Thyroid gland (tissue), 4 donors: ENCODE data around the gene GALR3. TPM values are rescaled to one million over a fixed set of nuclear protein-coding genes. Genes with fewer than 3 reads are reported as not detected.

ENCODE experiments used
- DNase-seq, 2 donors: peaks; one replicate each; pipeline ENCODE4 v3.0.0-alpha.2; 2019
- H3K27ac ChIP-seq, 3 donors: fragments of 200-600 bp; sonication (generic); 1 replicate in 2 of 3; 2 replicates in 1 of 3; pipeline ENCODE4 v1.5.1; 2016 to 2019; ENCODE audit warnings: mild to moderate bottlenecking in 1 of 3, moderate library complexity in 1 of 3
- H3K27me3 ChIP-seq: fragments of 200-600 bp; sonication (generic); one replicate; pipeline ENCODE4 v1.5.1; 2019
- H3K36me3 ChIP-seq, 2 donors: fragments of 200-600 bp; sonication (generic); one replicate each; pipeline ENCODE4 v1.5.1; 2016 to 2019
- H3K4me1 ChIP-seq, 2 donors: fragments of 200-600 bp; sonication (generic); one replicate each; pipeline ENCODE4 v1.5.1; 2017 to 2019
- H3K4me3 ChIP-seq, 3 donors: fragments of 200-600 bp; sonication (generic); replicated peaks in 1 of 3; 1 replicate in 2 of 3; 2 replicates in 1 of 3; pipeline ENCODE4 v1.5.1; 2016; ENCODE audit warnings: mild to moderate bottlenecking in 1 of 3
- H3K9me3 ChIP-seq: fragments of 200-600 bp; sonication (generic); one replicate; pipeline ENCODE4 v1.5.1; 2017
- POLR2A ChIP-seq, 2 donors: fragments of 450-650 bp; IDR thresholded peaks; one replicate each; pipeline ENCODE4 v1.6.1; 2017; ENCODE audit warnings: antibody characterized with exemption in 2 of 2, mild to moderate bottlenecking in 2 of 2, moderate library complexity in 1 of 2
- WGBS, 2 donors: methylation state at CpG; one replicate each; pipeline ENCODE4 v1.1.5; 2017; 5-methylcytosine and 5-hydroxymethylcytosine counted together
- intact Hi-C: fragments of 100-400 bp; cut with DNase I; formaldehyde crosslinking; loops from one replicate; pipeline ENCODE4 v1.15.1; 2023
- total RNA-seq, 4 donors: library from RNA; depleted of rRNA; stranded (reverse); fragments of >200 nt; gene quantifications; one replicate each; pipeline ENCODE4 v1.2.3, GENCODE V29; 2016
- TF ChIP-seq, protein P1 (sequence below), 6 experiments: fragments of 200-600 bp in 3 of 6; fragments of 450-650 bp in 3 of 6; sonication (generic) in 3 of 6; IDR thresholded peaks; one replicate each; pipeline ENCODE4 v1.5.1; 2016 to 2019; ENCODE audit warnings: antibody characterized with exemption in 6 of 6, mild to moderate bottlenecking in 2 of 6, inconsistent platforms in 1 of 6, moderate library complexity in 1 of 6

GALR3 gene
- total RNA-seq, 4 donors from 2014 or later = not detected

DNA sequence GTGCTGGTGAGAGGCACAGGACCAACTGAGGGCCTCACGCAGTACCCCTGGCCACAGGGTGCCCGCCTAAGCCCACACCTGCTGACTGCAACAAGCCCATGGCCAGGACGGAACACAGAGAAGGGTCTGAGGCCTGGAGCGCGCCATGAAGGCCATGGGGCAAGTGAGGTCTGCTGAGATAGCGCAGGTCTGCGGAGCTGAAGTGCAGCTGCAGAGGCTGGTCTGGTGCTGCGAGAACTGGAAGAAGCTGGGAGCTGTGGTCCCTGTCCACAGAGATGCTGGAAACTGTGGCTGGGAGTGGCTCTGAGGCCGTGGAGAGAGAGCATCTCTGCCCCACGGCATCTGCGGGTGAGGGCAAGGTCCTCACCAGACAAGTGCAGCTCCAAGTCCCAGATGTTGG is 8.3 kb downstream of the GALR3 start:
- no peak for DNase-seq
- Histone ChIP-seq H3K4me1 (no peaks in the 10 kb centered on the region), H3K4me3 (no peak overlapping the region), H3K27ac (no peak overlapping the region), H3K9me3 (no peaks in the 10 kb centered on the region), H3K27me3 (no peaks in the 10 kb centered on the region), H3K36me3 (peaks cover 29 to 51% of the 10 kb centered on the region in 2 donors)
- WGBS, 2 donors = 95 to 98% methylated on average over 11 of the region's 11 CpGs
- TF ChIP-seq POLR2A (IDR thresholded peaks at IDR 0.05) = no peak
- TF ChIP-seq, protein P1, sequence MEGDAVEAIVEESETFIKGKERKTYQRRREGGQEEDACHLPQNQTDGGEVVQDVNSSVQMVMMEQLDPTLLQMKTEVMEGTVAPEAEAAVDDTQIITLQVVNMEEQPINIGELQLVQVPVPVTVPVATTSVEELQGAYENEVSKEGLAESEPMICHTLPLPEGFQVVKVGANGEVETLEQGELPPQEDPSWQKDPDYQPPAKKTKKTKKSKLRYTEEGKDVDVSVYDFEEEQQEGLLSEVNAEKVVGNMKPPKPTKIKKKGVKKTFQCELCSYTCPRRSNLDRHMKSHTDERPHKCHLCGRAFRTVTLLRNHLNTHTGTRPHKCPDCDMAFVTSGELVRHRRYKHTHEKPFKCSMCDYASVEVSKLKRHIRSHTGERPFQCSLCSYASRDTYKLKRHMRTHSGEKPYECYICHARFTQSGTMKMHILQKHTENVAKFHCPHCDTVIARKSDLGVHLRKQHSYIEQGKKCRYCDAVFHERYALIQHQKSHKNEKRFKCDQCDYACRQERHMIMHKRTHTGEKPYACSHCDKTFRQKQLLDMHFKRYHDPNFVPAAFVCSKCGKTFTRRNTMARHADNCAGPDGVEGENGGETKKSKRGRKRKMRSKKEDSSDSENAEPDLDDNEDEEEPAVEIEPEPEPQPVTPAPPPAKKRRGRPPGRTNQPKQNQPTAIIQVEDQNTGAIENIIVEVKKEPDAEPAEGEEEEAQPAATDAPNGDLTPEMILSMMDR (IDR thresholded peaks at IDR 0.05) = no peak
- intact Hi-C loops = no loop called here

DNA sequence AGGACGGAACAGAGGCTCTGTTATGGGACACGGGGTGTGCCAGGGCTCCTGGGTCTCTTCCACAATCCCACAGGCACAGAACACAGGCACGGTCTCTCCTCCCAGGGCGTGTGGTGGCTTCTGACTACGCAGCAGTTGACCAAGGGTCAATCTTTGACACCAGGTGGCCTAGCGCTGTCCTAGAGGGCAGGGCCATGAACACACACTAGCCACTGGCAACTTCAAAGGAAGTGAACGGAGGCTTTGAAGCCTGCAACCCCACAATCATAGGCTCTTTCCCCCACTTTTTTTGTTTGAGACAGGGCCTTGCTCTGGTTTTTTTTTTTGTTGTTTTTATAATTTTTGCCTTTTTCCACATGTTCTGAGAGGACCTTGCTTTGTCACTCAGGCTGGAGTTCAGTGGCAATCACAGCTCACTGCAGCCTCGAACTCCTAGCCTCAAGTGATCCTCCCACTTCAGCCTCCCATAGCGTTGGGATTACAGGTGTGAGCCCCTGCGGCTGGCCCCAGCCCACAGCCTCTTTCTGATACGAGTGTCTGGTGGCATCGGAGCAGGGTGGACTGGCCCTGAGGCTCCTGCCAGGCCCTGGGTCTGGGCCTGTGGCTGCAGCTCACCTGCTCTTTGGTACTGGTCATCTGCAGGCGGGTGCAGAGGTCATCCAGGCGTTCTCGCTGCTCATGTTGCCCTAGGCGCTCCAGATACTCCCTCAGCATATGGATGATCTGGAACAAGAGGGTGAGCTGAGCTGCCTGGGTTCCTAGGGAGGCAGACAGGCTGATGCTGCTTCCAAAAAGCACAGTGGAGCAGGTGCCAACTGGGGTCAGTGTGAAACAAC is 9.1 kb downstream of the GALR3 start:
- Histone ChIP-seq H3K4me1 (no peaks in the 10 kb centered on the region), H3K4me3 (no peak overlapping the region), H3K9me3 (no peaks in the 10 kb centered on the region), H3K27me3 (no peaks in the 10 kb centered on the region), H3K36me3 (peaks cover 29 to 54% of the 10 kb centered on the region in 2 donors), H3K27ac (no peak overlapping the region)
- no peak for DNase-seq
- intact Hi-C loops = no loop called here
- 98 to 99% methylated on average over 11 to 14 of the region's 16 CpGs for WGBS, 2 donors
- TF ChIP-seq, protein P1 (IDR thresholded peaks at IDR 0.05) = no peak
- TF ChIP-seq POLR2A (IDR thresholded peaks at IDR 0.05) = no peak

DNA sequence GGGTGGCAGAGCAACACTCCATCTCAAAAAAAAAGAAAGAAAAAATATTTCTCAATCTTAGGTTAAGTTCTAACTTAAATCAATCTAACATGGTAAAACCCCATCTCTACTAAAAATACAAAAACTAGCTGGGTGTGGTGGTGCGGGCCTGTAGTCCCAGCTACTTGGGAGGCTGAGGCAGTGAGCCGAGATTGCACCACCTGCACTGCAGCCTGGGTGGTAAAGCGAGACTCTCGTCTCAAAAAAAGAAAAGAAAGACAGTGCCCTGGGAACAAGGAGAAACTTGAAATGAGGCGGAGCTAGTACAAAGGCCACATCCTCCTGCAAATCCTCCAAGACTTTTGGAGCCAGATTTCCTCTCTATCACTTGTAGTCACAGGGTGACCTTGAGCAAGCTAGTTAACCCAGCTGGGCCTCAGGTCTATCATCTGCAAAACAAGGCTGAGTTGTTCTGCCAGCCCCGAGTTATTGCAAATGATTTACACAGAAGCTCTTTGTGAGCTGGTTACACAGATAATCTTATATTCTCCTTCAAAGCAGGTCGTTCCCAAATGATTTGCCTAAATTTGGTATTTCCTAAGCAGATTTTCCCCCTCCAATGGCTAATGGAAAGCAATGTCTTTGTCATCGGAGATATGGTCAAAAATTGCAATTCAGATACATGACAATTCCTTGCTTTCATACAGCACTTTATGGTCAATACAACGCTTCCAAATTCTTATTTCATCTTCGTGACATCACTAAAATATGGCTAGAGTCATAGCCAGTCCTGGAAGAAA is 19.0 kb downstream of the GALR3 start:
- H3K36me3 ChIP-seq = peaks cover 23 to 28% of the 10 kb centered on the region in 2 donors
- no peak overlapping the region for H3K27ac ChIP-seq
- DNase-seq = no peak
- intact Hi-C loops = no loop called here
- TF ChIP-seq, protein P1 (IDR thresholded peaks at IDR 0.05) = no peak
- TF ChIP-seq POLR2A (IDR thresholded peaks at IDR 0.05) = no peak
- H3K4me3 ChIP-seq = no peak overlapping the region
- 90 to 91% methylated on average over 10 of the region's 10 CpGs for WGBS, 2 donors
- H3K9me3 ChIP-seq = no peaks in the 10 kb centered on the region
- H3K4me1 ChIP-seq = peaks cover 7 to 9% of the 10 kb centered on the region in 2 donors
- no peaks in the 10 kb centered on the region for H3K27me3 ChIP-seq

DNA sequence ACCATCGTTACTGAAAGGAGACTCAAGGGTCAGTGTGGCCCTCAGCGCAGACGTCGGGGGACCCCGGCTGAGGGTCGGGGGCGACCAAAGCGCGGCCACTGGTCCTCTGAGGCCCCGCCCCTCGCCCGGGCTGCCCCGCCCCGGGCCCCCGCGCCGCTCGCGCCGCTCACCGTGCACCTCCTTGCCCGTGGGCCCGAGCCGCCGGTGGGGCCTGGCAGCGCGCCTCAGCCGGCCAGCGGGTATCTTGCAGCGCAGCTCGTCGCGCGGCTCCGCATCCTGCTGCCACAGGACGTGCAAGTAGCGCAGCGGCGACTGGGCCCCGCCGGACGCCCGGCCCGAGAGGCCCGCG is 20.5 kb downstream of the GALR3 start:
- peak overlapping the region; percentile 19 to 86 (median 67) for H3K27ac ChIP-seq
- no peak for DNase-seq
- no peaks in the 10 kb centered on the region for H3K27me3 ChIP-seq
- intact Hi-C loops = no loop called here
- 0 to 5% methylated on average over 2 to 21 of the region's 46 CpGs for WGBS, 2 donors
- peaks cover 12 to 13% of the 10 kb centered on the region in 2 donors for H3K36me3 ChIP-seq
- TF ChIP-seq, protein P1 (IDR thresholded peaks at IDR 0.05) = no peak
- TF ChIP-seq POLR2A (IDR thresholded peaks at IDR 0.05) = no peak
- no peaks in the 10 kb centered on the region for H3K9me3 ChIP-seq
- H3K4me1 ChIP-seq = peaks cover 13 to 14% of the 10 kb centered on the region in 2 donors
- H3K4me3 ChIP-seq = peak overlapping the region; percentile 33 to 72 (median 70)
